Measurements from ENCODE around the gene TTC3.

Gene TTC3

GRCh38 chr21:37061926-37062592, 11.0 kb upstream of the TTC3 start:
- no peak for DNase-seq (ENCODE audit: low spot score)

- DNase-seq (ENCODE audit: low spot score) = no peak
Measured at GRCh38 chr21:37062593-37062935, 10.5 kb upstream of the TTC3 start.

GRCh38 chr21:37063433-37063832, 9.6 kb upstream of the TTC3 start:
- DNase-seq (ENCODE audit: low spot score) = peak; percentile 18

GRCh38 chr21:37064841-37065240, 8.2 kb upstream of the TTC3 start:
- DNase-seq (ENCODE audit: low spot score) = no peak

- no peak for DNase-seq (ENCODE audit: low spot score)
Measured at GRCh38 chr21:37065561-37066177, 7.4 kb upstream of the TTC3 start.

- peak; percentile 56 for DNase-seq (ENCODE audit: low spot score)
Measured at GRCh38 chr21:37071561-37072273, 1.3 kb upstream of the TTC3 start.

GRCh38 chr21:37072274-37072987, 623 bp upstream of the TTC3 start:
- DNase-seq (ENCODE audit: low spot score) = no peak

- DNase-seq (ENCODE audit: low spot score) = peak; percentile 66
Measured at GRCh38 chr21:37073417-37074196, 553 bp downstream of the TTC3 start.

- no peak for DNase-seq (ENCODE audit: low spot score)
Measured at GRCh38 chr21:37074197-37074510, 1.1 kb downstream of the TTC3 start.

GRCh38 chr21:37074546-37074945, 1.5 kb downstream of the TTC3 start:
- DNase-seq (ENCODE audit: low spot score) = no peak

GRCh38 chr21:37075214-37075770, 2.2 kb downstream of the TTC3 start:
- DNase-seq (ENCODE audit: low spot score) = no peak

- no peak for DNase-seq (ENCODE audit: low spot score)
Measured at GRCh38 chr21:37076087-37076850, 3.2 kb downstream of the TTC3 start.

- no peak for DNase-seq (ENCODE audit: low spot score)
Measured at GRCh38 chr21:37077403-37077802, 4.3 kb downstream of the TTC3 start.

GRCh38 chr21:37079211-37079824, 6.3 kb downstream of the TTC3 start:
- no peak for DNase-seq (ENCODE audit: low spot score)

GRCh38 chr21:37082375-37082774, 9.3 kb downstream of the TTC3 start:
- no peak for DNase-seq (ENCODE audit: low spot score)

- no peak for DNase-seq (ENCODE audit: low spot score)
Measured at GRCh38 chr21:37082856-37083528, 9.9 kb downstream of the TTC3 start.

- no peak for DNase-seq (ENCODE audit: low spot score)
Measured at GRCh38 chr21:37085726-37086125, 12.7 kb downstream of the TTC3 start.

- peak; percentile 21 for DNase-seq (ENCODE audit: low spot score)
Measured at GRCh38 chr21:37087188-37087587, 14.1 kb downstream of the TTC3 start.

GRCh38 chr21:37088186-37088735, 15.2 kb downstream of the TTC3 start:
- no peak for DNase-seq (ENCODE audit: low spot score)

Measured in SK-N-DZ (cell line).